H1 (cell line): ENCODE measurements around the gene GPC6.

Source experiments
- CTCF ChIP-seq, 3 experiments: IDR thresholded peaks; 1 replicate in 2 of 3; 2 replicates in 1 of 3; pipeline versions ENCODE4 v1.5.1 to v1.6.1; 2011; ENCODE audit warnings: low read length in 3 of 3, mild to moderate bottlenecking in 3 of 3, inconsistent platforms in 2 of 3, low read depth in 1 of 3, moderate library complexity in 1 of 3; ENCODE audit not compliant: insufficient read depth in 1 of 3; ENCODE audit errors: control extremely low read depth in 1 of 3
- POLR2AphosphoS5 ChIP-seq: IDR thresholded peaks from 2 replicates; pipeline ENCODE4 v1.6.1; 2011; ENCODE audit warnings: low read depth, low read length

GRCh38 chr13:94218537-94218936 is 991.9 kb downstream of the GPC6 start:
- TF ChIP-seq CTCF (IDR thresholded peaks at IDR 0.05; ENCODE audit: control extremely low read depth in 1 of 3, insufficient read depth in 1 of 3, low read depth in 1 of 3, low read length in 3 of 3): no peak
- TF ChIP-seq POLR2AphosphoS5: no peak
